A549 (cell line): ENCODE data around the gene VASN.

Source experiments
- BHLHE40 ChIP-seq: IDR thresholded peaks from 2 replicates; pipeline ENCODE4 v1.6.1; 2012; ENCODE audit warnings: low read depth, low read length, inconsistent platforms
- CEBPB ChIP-seq, 2 experiments: fragments of >200 bp in 1 of 2; sonication (Bioruptor Twin) in 1 of 2; formaldehyde crosslinking in 1 of 2; IDR thresholded peaks; 2 replicates each; pipeline ENCODE4 v1.6.1; 2012 to 2016
- CHD2 ChIP-seq: fragments of 150-350 bp; IDR thresholded peaks from 2 replicates; pipeline ENCODE4 v1.6.1; 2014; ENCODE audit warnings: low read length; ENCODE audit not compliant: partially characterized antibody
- CHD4 ChIP-seq: fragments of 200-600 bp; sonication (generic); IDR thresholded peaks from 2 replicates; pipeline ENCODE4 v1.6.1; 2016; ENCODE audit warnings: antibody characterized with exemption, mild to moderate bottlenecking, borderline replicate concordance
- POLR2A ChIP-seq: IDR thresholded peaks from 2 replicates; pipeline ENCODE4 v1.6.1; 2012; ENCODE audit warnings: mild to moderate bottlenecking, low read length
- RFX5 ChIP-seq: fragments of 450-650 bp; IDR thresholded peaks from 2 replicates; pipeline ENCODE4 v1.7.1; 2014; ENCODE audit warnings: antibody characterized with exemption, mild to moderate bottlenecking, moderate library complexity
- SMC3 ChIP-seq: fragments of >200 bp; sonication (Bioruptor Twin); formaldehyde crosslinking; IDR thresholded peaks from 3 replicates; pipeline ENCODE4 v1.6.1; 2018; ENCODE audit warnings: inconsistent platforms
- TF ChIP-seq, protein P1 (sequence below): fragments of >200 bp; sonication (Bioruptor Twin); formaldehyde crosslinking; IDR thresholded peaks from 3 replicates; pipeline ENCODE4 v1.5.1; 2016
- TF ChIP-seq, protein P2 (sequence below): fragments of 450-650 bp; IDR thresholded peaks from 2 replicates; pipeline ENCODE4 v1.6.1; 2014; ENCODE audit warnings: antibody characterized with exemption

DNA sequence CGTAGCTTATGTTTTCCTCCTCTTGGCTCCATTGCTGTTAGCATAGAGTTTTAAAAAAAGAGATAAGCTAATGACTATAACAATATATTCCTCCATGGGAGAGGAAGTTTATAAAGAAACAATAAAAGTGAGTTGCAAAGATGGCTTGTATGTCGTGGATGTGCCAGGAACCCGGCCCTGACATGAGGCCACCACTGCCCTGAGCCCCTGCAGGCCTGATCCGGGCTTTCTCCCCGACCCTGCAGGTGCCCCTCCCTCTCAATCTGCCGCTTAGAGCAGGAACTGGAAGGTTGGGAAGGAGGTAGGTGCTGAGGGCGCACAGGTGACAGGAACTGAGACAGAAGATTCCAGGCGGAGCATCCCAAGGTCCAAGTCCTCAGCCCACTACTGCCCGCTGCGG is 32.2 kb upstream of the VASN start:
- TF ChIP-seq, protein P1, sequence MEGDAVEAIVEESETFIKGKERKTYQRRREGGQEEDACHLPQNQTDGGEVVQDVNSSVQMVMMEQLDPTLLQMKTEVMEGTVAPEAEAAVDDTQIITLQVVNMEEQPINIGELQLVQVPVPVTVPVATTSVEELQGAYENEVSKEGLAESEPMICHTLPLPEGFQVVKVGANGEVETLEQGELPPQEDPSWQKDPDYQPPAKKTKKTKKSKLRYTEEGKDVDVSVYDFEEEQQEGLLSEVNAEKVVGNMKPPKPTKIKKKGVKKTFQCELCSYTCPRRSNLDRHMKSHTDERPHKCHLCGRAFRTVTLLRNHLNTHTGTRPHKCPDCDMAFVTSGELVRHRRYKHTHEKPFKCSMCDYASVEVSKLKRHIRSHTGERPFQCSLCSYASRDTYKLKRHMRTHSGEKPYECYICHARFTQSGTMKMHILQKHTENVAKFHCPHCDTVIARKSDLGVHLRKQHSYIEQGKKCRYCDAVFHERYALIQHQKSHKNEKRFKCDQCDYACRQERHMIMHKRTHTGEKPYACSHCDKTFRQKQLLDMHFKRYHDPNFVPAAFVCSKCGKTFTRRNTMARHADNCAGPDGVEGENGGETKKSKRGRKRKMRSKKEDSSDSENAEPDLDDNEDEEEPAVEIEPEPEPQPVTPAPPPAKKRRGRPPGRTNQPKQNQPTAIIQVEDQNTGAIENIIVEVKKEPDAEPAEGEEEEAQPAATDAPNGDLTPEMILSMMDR = no peak
- no peak for TF ChIP-seq CHD2
- no peak for TF ChIP-seq RFX5
- TF ChIP-seq CEBPB (IDR thresholded peaks at IDR 0.05) = no peak
- TF ChIP-seq, protein P2, sequence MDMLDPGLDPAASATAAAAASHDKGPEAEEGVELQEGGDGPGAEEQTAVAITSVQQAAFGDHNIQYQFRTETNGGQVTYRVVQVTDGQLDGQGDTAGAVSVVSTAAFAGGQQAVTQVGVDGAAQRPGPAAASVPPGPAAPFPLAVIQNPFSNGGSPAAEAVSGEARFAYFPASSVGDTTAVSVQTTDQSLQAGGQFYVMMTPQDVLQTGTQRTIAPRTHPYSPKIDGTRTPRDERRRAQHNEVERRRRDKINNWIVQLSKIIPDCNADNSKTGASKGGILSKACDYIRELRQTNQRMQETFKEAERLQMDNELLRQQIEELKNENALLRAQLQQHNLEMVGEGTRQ = no peak
- TF ChIP-seq SMC3 = no peak
- TF ChIP-seq POLR2A = no peak
- TF ChIP-seq CHD4 = no peak
- TF ChIP-seq BHLHE40 = no peak
